ENCODE data around the gene RFFL.

DNA sequence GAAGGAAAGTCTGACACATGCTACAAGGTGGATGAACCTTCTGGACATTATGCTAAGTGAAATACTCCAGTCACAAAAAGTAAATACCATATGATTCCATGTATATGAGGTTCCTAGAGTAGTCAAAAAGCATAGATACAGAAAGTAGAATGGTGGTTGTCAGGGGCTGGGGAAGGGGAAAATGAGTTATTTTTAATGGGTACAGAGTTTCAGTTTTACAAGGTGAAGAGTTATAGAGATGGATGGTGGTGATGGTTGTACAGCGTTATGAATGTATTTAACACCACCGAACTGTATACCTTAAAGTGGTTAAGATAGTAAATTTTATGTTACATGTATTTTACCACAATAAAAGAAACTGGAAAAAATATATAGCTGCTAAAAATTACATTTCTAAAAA is 38.2 kb upstream of the RFFL start:
- no peak for TF ChIP-seq CBX2 (IDR thresholded peaks at IDR 0.05; ENCODE audit: borderline replicate concordance, low read depth)
- TF ChIP-seq NR3C1 (IDR thresholded peaks at IDR 0.05), result no peak
- TF ChIP-seq, protein P1, sequence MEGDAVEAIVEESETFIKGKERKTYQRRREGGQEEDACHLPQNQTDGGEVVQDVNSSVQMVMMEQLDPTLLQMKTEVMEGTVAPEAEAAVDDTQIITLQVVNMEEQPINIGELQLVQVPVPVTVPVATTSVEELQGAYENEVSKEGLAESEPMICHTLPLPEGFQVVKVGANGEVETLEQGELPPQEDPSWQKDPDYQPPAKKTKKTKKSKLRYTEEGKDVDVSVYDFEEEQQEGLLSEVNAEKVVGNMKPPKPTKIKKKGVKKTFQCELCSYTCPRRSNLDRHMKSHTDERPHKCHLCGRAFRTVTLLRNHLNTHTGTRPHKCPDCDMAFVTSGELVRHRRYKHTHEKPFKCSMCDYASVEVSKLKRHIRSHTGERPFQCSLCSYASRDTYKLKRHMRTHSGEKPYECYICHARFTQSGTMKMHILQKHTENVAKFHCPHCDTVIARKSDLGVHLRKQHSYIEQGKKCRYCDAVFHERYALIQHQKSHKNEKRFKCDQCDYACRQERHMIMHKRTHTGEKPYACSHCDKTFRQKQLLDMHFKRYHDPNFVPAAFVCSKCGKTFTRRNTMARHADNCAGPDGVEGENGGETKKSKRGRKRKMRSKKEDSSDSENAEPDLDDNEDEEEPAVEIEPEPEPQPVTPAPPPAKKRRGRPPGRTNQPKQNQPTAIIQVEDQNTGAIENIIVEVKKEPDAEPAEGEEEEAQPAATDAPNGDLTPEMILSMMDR (IDR thresholded peaks at IDR 0.05), result no peak
- no peak for TF ChIP-seq PHF8 (IDR thresholded peaks at IDR 0.05; ENCODE audit: borderline replicate concordance, low read depth)
- TF ChIP-seq ZFP36 (IDR thresholded peaks at IDR 0.05; ENCODE audit: borderline replicate concordance, partially characterized antibody), result no peak
- TF ChIP-seq KDM1A (IDR thresholded peaks at IDR 0.05; ENCODE audit: low read depth), result no peak
- TF ChIP-seq POLR2A (IDR thresholded peaks at IDR 0.05; ENCODE audit: low read length), result no peak
- TF ChIP-seq, protein P2, sequence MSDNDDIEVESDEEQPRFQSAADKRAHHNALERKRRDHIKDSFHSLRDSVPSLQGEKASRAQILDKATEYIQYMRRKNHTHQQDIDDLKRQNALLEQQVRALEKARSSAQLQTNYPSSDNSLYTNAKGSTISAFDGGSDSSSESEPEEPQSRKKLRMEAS (IDR thresholded peaks at IDR 0.05), result no peak
- TF ChIP-seq EHF (CRISPR knock-in tag; IDR thresholded peaks at IDR 0.05), result no peak
